HG03432 (cell line): Measurements from ENCODE around the gene RGS4.
"Not testable (repeated sequence)": the region's sequence is repeated elsewhere in the genome, so short reads cannot be mapped to it uniquely, and the experiment has no call there.

Experiments used
- ATAC-seq: cut with Tn5 transposase; IDR thresholded peaks from one replicate; pipeline ENCODE4 v1.9.1; 2021; ENCODE audit warnings: mild to moderate bottlenecking, moderate library complexity; ENCODE audit not compliant: unreplicated experiment

RGS4 gene

DNA sequence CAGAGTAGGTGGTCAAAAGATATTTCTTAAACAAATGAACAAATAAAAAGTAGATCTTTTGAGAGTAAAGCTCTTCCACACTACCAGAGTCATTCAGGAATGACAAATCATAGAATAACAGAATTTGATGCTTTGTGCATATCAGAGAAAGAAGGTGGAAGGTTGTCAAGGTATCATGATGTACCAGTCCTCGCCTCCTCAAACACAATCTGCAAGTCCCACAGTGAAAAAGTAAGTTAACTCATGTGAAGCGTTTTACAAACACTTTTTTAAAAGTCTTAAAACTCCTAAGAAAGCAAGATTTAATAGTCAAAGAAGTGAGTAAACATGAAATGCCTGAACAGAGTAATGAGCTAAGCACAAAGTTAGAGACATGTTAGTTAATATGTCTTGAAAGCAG is 2.5 kb upstream of the RGS4 start:
- ATAC-seq = no peak

DNA sequence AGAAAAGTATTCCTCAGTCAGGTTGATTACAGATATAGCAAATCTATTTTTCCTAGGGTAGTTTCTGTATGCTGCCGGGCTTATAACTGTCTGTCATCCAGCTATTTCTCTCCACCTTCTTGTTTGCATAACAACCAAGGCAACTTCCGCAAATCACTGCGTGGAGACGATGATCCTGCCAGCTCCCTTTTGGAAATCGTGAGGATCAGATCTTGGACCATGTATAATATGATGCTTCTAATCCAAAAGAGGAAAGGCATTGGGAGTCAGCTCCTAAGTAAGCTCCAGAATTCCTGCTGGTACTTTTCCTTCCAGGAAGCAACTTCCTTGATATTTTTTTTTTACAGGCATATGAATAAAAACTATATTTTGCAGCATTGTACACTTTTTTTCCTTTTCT is 445 bp upstream of the RGS4 start:
- no peak for ATAC-seq

DNA sequence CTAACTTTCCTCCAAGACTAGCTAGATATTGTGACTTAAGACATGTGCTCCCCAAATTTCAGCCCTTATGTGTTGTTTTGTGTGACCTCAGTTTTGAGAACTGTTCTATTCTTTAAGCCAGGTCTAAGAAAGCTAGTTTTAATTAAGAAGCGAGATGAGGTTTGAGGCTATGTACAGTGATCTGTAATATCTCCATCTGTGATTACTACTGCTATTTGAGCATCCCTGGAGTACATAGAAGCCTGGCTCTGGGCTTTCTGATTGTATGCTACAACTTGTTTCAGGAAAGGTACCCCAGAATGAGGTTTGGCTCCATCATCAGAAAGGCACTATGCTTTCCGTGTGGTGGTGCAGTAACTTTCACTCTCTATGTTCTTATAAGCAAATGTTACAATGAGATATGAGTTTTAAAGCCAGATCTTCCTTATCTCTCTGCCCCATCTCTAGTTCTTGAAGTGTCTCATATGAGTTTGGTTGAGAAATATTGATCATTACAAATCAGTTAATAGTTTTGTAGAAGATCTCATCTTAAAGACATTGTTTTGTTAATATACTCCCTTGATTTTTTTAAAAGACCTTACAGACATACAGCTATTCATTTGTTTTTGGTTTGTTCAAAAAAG is 605 bp downstream of the RGS4 start:
- ATAC-seq = no peak

DNA sequence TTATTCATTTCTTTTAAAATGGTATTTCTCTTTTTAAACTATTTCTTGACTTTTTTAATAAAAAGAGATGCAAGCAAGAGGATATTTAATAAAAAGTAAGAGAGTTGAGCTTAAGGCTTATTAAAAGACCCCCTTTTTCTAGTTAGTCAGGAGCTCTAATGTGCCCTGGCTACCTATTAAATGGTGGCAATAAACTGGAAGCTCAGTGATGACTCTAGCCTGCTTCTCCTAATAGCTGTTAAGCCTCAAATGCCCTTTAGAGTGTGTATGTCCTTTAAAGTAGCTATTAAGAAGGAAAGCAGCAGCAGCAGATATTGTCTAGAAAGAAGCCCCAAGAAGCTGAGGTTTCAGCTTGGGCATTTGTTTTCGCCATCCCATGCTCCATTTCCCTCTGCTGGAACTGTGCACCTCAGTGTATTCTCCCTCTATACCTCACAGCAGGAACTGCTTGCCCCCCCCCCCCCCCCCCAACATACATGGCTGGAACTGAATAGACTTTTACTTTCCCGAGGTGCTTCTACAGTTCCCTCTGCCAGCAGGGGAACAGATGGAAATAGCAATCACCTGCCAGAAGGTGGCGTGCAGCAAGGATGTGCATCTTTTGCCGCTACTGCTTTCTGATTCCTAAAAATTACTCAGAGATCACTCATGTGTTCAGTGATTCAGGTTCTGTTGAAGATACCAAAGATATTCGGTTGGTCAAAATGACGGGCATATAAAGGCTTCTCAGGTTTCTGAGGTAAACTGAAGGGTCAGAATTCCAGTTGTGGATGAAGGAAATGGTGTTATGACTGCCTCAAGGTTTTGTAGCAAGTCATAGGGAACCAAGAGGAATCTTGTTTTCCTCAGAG is 2.5 kb downstream of the RGS4 start:
- ATAC-seq = peak; percentile 79

DNA sequence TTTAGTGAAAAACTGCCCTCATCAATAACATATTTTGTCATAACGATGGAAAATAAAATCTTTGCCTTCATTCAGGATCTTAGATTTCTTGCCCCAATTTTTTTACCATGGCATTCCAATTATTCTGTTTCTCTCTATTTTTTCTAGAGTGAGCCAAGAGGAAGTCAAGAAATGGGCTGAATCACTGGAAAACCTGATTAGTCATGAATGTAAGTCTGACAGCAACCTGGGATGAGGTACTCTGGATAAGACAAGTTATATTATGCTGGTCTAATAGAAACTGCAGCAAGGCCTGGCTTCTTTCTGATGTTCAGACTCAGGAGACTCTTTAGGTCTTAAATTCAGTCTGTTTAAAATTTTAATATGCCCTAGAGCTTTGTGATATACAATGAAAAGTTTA is 3.5 kb downstream of the RGS4 start:
- no peak for ATAC-seq

DNA sequence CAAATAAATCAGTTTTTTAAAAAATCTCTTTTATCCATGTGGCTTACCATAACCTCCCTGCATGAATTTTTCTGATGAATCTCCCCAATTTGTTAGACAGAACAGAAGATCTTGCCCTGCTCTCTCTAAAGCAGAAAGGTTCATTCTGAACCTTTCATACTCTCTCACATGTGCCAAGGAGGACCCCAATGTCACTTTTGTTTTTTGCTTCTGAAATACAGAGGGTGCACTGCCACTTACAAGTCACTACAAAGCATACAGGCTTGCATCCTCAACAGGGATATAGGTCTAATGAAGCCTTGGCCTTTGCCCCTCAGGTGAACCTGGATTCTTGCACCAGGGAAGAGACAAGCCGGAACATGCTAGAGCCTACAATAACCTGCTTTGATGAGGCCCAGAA is 4.8 kb downstream of the RGS4 start:
- ATAC-seq = no peak

DNA sequence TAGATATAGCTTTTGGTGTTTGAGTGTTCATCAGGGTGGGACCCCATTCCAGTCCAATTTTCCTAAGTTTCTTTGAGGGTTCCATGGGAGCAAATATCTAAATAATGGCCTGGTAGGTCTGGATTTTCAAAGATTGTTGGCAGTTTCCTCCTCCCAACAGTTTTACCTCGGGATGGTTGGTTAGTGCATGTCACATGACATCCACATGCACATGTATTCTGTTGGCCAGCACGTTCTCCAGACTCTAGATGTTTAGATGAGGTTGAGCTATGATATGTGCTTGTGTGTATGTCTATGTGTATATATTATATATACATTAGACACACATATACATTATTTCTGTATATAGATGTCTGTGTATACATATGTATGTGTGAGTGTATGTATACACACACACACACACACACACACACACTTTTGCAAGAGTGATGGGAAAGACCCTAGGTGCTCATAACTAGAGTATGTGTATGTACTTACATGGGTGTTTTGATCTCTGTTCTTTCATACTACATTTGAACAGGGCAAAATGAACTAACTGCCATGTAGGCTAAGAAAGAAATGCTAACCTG is 5.6 kb downstream of the RGS4 start:
- no peak for ATAC-seq

DNA sequence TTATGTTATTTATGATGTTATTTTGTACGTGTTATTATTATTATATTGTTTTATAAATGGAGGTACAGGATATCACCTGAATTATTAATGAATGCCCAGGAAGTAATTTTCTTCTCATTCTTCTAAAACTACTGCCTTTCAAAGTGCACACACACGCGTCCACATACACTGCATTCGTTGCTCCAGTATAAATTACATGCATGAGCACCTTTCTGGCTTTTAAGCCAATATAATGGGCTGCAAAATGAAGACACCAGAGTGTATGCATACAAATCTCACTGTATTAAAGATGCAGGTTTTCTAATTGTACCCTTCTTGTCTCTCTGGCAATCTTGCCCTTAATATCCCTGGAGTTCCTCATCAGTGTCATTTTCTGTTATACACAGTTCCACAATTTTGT is 6.9 kb downstream of the RGS4 start:
- ATAC-seq = no peak

DNA sequence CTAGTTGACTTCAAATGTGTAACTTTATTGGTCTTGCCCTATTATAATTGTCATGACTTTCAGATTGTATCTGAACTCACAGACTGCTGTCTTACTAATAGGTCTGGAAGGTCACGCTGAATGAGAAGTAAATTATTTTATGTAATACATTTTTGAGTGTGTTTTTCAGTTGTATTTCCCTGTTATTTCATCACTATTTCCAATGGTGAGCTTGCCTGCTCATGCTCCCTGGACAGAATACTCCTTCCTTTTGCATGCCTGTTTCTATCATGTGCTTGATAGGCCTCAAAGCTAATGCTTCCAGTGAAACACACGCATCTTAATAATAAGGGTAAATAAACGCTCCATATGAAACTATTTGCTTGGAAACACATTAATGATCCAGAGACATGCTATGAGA is 7.3 kb downstream of the RGS4 start:
- no peak for ATAC-seq

DNA sequence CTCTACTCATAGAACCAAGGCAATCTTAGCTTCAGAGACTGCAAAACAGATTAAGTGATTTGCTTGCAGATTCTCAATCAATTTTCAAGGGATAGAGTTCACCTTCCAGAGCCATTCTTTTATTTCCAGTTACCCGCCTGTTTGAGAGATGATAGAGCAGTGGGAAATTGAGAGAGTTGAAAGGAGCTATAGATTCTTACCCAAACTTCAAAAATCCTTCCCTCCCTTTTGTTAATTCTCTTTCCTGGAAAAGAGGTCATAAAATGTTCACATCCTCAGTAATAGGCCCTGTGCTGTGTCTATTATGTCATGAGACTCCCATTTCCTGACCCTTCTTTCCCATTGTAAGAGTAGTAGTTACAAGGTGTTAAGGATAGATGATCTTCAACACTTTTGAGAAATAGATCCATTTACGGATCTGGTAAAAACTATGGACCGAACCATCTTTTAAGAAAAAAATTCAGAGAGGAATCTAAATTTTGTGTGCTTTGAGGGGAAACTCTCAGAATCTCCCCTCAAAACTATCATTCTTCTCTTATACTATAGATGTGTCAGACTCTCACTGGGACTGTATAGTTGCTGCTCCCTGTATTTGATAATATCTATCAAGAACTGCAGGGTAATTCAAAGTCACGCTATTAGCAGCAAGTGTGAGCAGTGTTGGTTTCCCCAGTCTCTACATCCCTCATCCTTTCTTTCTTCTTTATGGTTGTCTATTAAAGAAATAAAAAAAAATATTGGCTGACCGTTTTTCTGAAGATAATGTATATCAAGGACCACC is 8.0 kb downstream of the RGS4 start:
- ATAC-seq = no peak

DNA sequence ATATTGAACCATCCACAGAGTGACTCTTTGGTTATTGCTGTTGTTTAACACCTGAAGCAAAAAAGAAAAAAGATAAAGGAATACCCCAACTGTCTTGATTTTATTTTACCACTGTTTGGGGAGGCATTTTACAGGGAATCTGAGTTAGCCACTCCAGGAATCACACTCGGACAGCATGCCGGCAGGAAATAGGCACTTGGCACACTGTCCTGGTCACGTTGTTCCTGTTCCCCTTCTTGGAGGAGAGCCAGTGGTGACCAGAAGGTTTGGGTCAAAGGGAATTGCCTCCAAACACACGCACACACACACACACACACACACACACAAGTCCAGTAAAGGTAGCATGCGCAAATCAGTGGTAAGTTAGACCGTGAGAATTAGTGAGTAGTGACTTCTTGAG is 13.8 kb downstream of the RGS4 start:
- ATAC-seq = no peak

DNA sequence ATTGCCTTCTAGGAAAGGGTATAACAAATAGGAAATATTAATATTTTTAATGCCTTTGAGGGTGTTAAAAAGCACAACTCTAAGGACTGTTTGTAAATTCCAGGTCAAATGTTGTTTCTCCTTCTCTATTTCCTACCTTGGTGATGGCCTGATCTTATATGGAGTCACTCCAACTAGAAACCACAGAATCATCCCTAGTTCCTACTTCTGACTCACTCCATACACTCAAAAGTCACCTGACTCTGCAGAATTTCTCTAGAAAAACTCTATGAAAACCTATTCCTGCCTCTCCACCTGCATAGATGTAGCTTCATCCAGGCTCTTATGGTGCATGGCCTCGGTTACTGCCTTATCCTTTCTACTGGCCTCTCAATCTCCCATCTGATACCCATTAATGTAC is 14.5 kb downstream of the RGS4 start:
- no peak for ATAC-seq

DNA sequence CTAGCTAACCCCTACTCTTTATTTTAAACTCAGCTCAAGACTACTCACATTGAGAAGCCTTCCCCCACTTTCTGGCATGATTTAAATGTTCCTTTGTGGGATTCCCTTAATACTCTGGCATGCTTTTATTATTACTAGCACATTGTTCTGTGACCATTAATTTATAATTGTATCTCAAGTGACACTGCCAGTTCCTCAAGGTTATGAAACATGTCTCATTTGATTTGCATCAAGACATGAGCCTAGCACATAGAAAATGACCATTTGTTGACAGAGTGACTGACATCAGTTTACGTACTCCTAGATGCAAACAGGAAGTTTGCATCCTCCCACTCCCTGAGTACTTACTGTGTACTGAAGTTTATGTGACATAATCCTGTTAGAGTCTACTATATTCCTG is 15.2 kb downstream of the RGS4 start:
- no peak for ATAC-seq

DNA sequence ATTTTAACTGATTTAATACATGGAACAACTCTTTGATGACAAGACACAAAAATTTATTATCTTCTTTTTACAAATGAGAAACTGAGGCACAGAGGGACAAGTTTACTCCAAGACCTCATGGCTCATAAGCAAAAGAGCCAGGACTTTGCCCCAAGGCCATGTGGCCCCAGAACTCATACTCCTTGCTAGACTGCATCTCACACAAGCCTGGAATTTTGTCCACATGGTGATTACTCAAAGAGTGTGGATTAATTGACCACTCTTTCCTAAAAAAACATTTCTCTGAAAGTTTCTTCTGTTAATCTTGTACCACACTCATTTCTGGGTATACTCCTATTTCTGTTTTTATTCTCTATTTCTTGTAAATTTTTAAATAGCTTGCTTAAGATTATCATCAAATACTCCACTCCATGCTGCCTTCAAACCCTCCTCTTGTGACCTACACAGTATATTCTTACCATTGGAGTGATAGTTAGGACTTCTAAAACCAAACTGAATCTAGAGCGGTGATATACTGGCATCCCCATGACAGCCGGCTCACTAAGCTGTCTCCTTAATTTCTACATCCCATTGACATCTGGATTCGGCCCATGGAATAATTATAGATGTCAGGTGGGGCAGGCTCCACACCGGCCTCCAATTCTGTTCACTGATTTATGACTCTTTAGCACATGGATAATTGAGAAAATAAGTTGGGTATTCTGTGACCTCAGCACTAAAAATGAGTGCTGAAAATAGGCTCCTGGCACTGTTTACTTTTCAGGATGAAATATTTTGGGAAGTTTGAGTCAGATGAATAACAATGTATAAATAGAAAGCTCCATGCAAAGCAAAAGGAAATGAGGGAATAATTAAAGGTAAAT is 16.1 kb downstream of the RGS4 start:
- no peak for ATAC-seq

DNA sequence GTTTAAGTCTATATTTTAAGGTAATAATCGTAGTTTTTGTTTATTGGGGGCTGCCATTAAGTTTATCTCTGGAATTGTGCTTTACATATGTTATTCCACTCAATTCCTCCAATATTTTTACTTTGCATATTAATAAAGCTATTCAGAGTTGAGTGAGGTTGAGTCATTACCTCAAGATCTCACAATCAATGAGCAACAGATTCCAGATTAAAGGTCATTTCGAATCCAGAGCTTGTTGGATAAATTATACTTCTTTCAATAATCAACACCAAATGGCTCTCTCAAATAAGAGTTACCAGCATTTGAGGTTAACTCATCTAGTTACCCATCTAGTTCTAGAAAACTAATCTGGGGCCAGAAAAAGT is 16.7 kb downstream of the RGS4 start:
- no peak for ATAC-seq

DNA sequence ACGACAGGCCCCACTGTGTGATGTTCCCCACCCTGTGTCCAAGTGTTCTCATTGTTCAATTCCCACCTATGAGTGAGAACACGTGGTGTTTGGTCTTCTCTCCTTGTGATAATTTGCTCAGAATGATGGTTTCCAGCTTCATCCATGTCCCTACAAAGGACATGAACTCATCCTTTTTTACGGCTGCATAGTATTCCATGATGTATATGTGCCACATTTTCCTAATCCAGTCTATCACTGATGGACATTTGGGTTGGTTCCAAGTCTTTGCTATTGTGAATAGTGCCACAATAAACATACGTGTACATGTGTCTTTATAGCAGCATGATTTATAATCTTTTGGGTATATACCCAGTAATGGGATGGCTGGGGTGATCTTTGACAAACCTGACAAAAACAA is 20.0 kb downstream of the RGS4 start:
- ATAC-seq = not testable (repeated sequence)

DNA sequence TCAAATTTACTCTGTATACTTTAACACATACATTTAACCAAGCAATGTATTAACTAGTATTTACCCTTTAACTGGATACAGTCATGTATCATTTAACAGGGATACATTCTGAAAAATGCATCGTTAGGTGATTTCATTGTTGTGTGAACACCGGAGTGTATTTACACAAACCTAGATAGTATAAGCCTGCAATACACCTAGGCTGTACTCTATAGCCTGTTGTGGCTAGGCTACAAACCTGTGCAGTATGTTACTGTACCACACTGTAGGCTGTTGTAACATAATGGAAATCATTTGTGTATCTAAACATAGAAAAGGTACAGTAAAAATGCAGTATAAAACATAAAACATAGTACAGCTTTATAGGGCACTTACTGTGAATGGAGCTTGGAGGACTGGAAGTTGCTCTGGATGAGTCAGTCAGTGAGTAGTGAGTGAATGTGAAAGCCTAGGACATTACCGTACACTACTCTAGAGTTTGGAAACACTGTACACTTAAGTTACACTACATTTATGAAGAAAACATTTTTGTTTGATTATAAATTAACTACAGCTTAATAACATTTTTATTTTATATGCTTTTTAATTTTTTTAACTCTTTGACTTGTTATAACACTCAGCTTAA is 21.3 kb downstream of the RGS4 start:
- no peak for ATAC-seq

DNA sequence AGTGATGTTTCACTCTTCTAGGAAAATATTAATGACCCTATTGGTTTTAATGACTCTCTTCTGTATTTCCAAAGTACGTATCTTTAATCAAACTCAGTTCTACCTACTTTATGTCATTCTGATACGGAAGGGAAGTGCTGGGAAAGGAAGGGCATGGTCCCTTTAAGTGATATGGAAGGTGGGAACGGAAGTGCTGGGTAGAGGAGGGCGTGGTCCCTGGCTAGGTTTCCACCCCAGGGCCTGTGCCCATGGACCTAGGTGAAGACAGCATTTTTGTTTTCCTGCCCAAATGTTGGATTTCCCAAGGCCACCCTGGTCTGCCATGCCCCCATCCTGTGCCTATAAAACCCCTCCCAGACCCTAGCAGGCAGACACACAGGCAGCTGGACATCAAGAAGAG is 24.0 kb downstream of the RGS4 start:
- no peak for ATAC-seq

DNA sequence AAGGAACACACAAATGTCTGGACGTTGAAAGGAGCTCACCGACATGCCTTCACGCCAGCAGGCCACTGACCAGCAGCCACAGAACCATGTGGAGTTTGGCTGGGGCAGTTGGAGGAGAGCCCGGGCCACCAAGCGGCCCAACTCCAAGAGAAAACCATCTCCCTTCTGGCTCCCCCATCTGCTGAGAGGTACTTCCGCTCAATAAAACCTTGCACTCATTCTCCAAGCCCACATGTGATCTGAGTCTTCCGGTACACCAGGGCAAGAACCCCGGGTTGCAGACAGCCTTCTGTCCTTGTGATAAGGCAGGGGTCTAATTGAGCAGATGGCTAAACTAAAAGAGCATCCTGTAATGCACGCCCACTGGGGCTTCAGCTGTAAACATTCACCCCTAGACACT is 24.4 kb downstream of the RGS4 start:
- no peak for ATAC-seq

DNA sequence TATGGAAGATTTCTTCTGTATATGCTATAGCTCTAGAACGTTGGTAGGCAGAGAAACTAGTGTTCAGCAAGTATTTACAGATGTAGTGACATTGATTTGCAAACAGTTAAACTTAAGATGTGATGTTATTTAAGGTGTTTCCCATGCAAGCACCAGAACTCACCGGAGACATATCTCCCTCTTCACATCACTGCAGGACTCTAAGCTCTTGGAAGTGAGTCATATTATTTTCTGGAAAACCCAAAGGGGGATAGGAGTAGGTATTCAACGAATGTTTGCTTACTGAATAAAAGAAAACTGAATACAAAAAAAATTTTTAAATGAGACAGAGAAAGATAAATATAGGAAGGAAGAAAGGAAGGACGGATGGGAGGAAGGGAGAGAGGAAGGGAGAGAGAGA is 25.0 kb downstream of the RGS4 start:
- ATAC-seq = no peak
